Colonic mucosa (tissue), 4 donors: ENCODE measurements around the gene MYRF. TPM values are rescaled to one million over a fixed set of nuclear protein-coding genes. Genes with fewer than 3 reads are reported as not detected.

Experiments used
- DNase-seq: peaks from one replicate; pipeline ENCODE4 v3.0.0-alpha.2; 2020
- H3K27ac ChIP-seq: fragments of 200-600 bp; one replicate; pipeline ENCODE4 v1.8.0; 2021
- H3K27me3 ChIP-seq: fragments of 200-600 bp; one replicate; pipeline ENCODE4 v1.8.0; 2021
- H3K36me3 ChIP-seq: fragments of 200-600 bp; one replicate; pipeline ENCODE4 v1.8.0; 2021
- H3K4me1 ChIP-seq: fragments of 200-600 bp; one replicate; pipeline ENCODE4 v1.8.0; 2021; ENCODE audit warnings: mild to moderate bottlenecking
- H3K4me3 ChIP-seq: fragments of 200-600 bp; one replicate; pipeline ENCODE4 v1.8.0; 2021
- H3K9ac ChIP-seq, 2 donors: one replicate each; pipeline ENCODE4 v1.7.0; 2013; ENCODE audit warnings: control low read depth in 2 of 2, low read depth in 2 of 2, low read length in 2 of 2
- H3K9me3 ChIP-seq: fragments of 200-600 bp; one replicate; pipeline ENCODE4 v1.8.0; 2021
- intact Hi-C: fragments of 100-400 bp; cut with DNase I; formaldehyde crosslinking; loops from one replicate; pipeline ENCODE4 v1.14.1; 2022
- total RNA-seq, 2 donors: library from RNA; stranded (reverse); fragmentation: NEBNext Ultra II Directional in 1 of 2; extraction: Animal tissue kit (Norgen Biotek cat#: 25700) in 1 of 2; gene quantifications; one replicate each; pipeline ENCODE4 v1.2.1, GENCODE V29; 2021
- TF ChIP-seq, protein P1 (sequence below): fragments of 200-600 bp; IDR thresholded peaks from one replicate; pipeline ENCODE4 v1.8.0; 2022; ENCODE audit warnings: antibody characterized with exemption, mild to moderate bottlenecking
- donor health status: healthy.
- donor health status: DM: no; HTN: no; CAD: no.
- donor health status: DM: no; HTN: no; CAD: no.

Gene MYRF
- total RNA-seq, 2 donors from 2014 or later: 8.8 to 14.9 TPM

DNA sequence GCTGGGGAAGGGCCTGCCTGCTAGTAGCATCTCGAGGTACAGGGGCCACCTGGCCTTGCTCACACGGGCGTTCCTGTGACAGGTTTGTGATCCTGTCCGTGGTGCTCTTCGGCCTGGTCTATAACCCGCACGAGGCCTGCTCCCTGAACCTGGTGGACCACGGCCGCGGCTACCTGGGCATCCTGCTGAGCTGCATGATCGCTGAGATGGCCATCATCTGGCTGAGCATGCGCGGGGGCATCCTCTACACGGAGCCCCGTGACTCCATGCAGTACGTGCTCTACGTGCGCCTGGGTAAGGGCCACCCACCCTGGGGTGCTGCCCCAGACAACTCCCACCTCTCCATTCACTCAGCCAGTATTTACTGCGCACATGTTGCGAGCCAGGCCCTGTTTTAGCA lies 31.8 kb upstream of the MYRF start:
- Histone ChIP-seq H3K4me1 (peaks cover 6% of the 10 kb centered on the region), H3K4me3 (no peak overlapping the region), H3K9ac (no peak overlapping the region), H3K27me3 (no peaks in the 10 kb centered on the region), H3K9me3 (no peaks in the 10 kb centered on the region), H3K36me3 (no peaks in the 10 kb centered on the region), H3K27ac (no peak overlapping the region)
- intact Hi-C loops: no loop called here
- TF ChIP-seq, protein P1, sequence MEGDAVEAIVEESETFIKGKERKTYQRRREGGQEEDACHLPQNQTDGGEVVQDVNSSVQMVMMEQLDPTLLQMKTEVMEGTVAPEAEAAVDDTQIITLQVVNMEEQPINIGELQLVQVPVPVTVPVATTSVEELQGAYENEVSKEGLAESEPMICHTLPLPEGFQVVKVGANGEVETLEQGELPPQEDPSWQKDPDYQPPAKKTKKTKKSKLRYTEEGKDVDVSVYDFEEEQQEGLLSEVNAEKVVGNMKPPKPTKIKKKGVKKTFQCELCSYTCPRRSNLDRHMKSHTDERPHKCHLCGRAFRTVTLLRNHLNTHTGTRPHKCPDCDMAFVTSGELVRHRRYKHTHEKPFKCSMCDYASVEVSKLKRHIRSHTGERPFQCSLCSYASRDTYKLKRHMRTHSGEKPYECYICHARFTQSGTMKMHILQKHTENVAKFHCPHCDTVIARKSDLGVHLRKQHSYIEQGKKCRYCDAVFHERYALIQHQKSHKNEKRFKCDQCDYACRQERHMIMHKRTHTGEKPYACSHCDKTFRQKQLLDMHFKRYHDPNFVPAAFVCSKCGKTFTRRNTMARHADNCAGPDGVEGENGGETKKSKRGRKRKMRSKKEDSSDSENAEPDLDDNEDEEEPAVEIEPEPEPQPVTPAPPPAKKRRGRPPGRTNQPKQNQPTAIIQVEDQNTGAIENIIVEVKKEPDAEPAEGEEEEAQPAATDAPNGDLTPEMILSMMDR: no peak
- DNase-seq: no peak

- TF ChIP-seq, protein P1: no peak
- Histone ChIP-seq H3K4me3 (no peak overlapping the region), H3K27me3 (no peaks in the 10 kb centered on the region), H3K9me3 (no peaks in the 10 kb centered on the region), H3K36me3 (no peaks in the 10 kb centered on the region), H3K27ac (no peak overlapping the region), H3K4me1 (no peaks in the 10 kb centered on the region), H3K9ac (no peak overlapping the region)
- intact Hi-C loops: no loop called here
- DNase-seq: no peak
These were observed 28.0 kb upstream of the MYRF start for GRCh38 chr11:61724437-61724836.

DNA sequence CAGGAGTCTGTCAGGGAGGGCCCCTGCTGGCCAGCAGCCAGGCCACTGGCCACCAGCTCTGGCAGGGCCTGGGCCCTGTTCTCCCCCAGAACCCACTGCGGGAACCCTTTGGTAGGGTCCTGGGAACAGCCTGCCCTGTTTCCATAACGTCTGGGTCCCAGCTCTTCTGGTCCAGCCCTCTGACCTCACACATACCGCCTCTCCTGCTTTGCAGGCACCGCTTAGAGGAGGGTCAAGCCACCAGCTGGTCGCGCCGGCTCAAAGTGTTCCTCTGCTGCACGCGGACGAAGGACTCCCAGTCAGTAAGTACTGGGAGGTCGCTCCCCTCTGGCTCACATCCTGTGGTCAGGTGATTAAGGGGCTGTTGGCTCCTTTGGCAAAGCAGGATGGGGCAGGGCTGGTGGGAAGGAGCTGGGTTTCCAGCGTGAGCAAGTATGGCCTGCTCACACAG lies 26.6 kb upstream of the MYRF start:
- DNase-seq: no peak
- intact Hi-C loops: no loop called here
- Histone ChIP-seq H3K36me3 (no peaks in the 10 kb centered on the region), H3K9me3 (no peaks in the 10 kb centered on the region), H3K4me1 (no peaks in the 10 kb centered on the region), H3K9ac (no peak overlapping the region), H3K4me3 (no peak overlapping the region), H3K27ac (no peak overlapping the region), H3K27me3 (no peaks in the 10 kb centered on the region)
- TF ChIP-seq, protein P1: no peak

DNA sequence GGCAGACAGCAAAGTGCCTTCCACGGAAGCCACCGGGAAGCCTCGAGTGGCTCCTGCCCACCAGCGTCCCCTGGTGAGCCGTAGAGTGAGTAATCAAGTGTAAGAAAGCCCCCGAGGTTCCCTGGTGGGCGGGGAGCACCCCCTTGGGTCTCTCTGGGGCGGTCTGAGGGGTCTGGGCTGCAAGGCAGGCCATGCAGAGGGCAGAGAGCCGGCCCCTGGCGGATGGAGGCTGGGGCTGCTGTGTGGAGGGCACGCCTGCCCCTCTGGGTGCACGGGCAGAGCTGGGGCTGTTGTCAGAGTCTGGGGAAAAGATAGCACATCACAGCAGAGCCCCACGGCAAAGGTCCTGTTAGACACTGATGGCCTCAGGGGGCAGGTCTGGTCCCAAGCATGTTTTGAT lies 25.7 kb upstream of the MYRF start:
- no peaks in the 10 kb centered on the region for H3K36me3 ChIP-seq
- H3K9ac ChIP-seq: no peak overlapping the region
- intact Hi-C loops: no loop called here
- no peaks in the 10 kb centered on the region for H3K4me1 ChIP-seq
- no peak overlapping the region for H3K27ac ChIP-seq
- TF ChIP-seq, protein P1: no peak
- no peaks in the 10 kb centered on the region for H3K27me3 ChIP-seq
- H3K9me3 ChIP-seq: no peaks in the 10 kb centered on the region
- no peak for DNase-seq
- no peak overlapping the region for H3K4me3 ChIP-seq

- H3K27me3 ChIP-seq: no peaks in the 10 kb centered on the region
- intact Hi-C loops: no loop called here
These were observed 25.0 kb upstream of the MYRF start for GRCh38 chr11:61727401-61727811.

More at GRCh38 chr11:61727401-61727811, 25.0 kb upstream of the MYRF start:
- no peak overlapping the region for H3K9ac ChIP-seq
- no peaks in the 10 kb centered on the region for H3K36me3 ChIP-seq
- TF ChIP-seq, protein P1: no peak
- DNase-seq: no peak
- H3K9me3 ChIP-seq: no peaks in the 10 kb centered on the region
- no peak overlapping the region for H3K4me3 ChIP-seq
- H3K27ac ChIP-seq: no peak overlapping the region
- H3K4me1 ChIP-seq: no peaks in the 10 kb centered on the region
